Coronary artery (tissue), 2 donors: ENCODE results near the gene ERC1.

Source experiments
- DNase-seq: peaks from one replicate; pipeline ENCODE4 v3.0.0-alpha.2; 2017; ENCODE audit warnings: low spot score
- H3K27ac ChIP-seq, 2 donors: fragments of 200-600 bp; sonication (generic); one replicate each; pipeline ENCODE4 v1.5.1; 2016 to 2019
- H3K4me3 ChIP-seq: fragments of 200-600 bp; sonication (generic); 2 replicates; pipeline ENCODE4 v1.5.1; 2016; ENCODE audit warnings: mild to moderate bottlenecking, moderate library complexity
- CTCF ChIP-seq: fragments of 200-600 bp; sonication (generic); IDR thresholded peaks from one replicate; pipeline ENCODE4 v1.5.1; 2019; ENCODE audit warnings: antibody characterized with exemption

The ERC1 gene

GRCh38 chr12:1474041-1474573 is 483.1 kb downstream of the ERC1 start:
- H3K4me3 ChIP-seq, result peak overlapping the region; percentile 49
- no peak for DNase-seq
- no peak for TF ChIP-seq CTCF
- H3K27ac ChIP-seq, result peak overlapping the region; percentile 54 to 80

GRCh38 chr12:1474574-1475153 is 483.6 kb downstream of the ERC1 start:
- TF ChIP-seq CTCF, result no peak
- DNase-seq, result no peak
- H3K27ac ChIP-seq, result peak overlapping the region; percentile 54 to 80
- H3K4me3 ChIP-seq, result peak overlapping the region; percentile 49

- TF ChIP-seq CTCF, result no peak
- DNase-seq, result no peak
- H3K27ac ChIP-seq, result no peak overlapping the region
- H3K4me3 ChIP-seq, result no peak overlapping the region
Observed at GRCh38 chr12:1479645-1480044, 488.6 kb downstream of the ERC1 start.

GRCh38 chr12:1481326-1481725 is 490.3 kb downstream of the ERC1 start:
- no peak overlapping the region for H3K4me3 ChIP-seq
- no peak for TF ChIP-seq CTCF
- DNase-seq, result no peak
- H3K27ac ChIP-seq, result no peak overlapping the region

- no peak overlapping the region for H3K27ac ChIP-seq
- H3K4me3 ChIP-seq, result no peak overlapping the region
- TF ChIP-seq CTCF, result no peak
- no peak for DNase-seq
Observed at GRCh38 chr12:1481906-1482305, 490.9 kb downstream of the ERC1 start.

- no peak overlapping the region for H3K27ac ChIP-seq
- DNase-seq, result no peak
- TF ChIP-seq CTCF, result no peak
- no peak overlapping the region for H3K4me3 ChIP-seq
Observed at GRCh38 chr12:1488908-1489381, 497.9 kb downstream of the ERC1 start.

GRCh38 chr12:1491983-1492697 is 501.1 kb downstream of the ERC1 start:
- Histone ChIP-seq H3K4me3 (no peak overlapping the region), H3K27ac (no peak overlapping the region)
- DNase-seq, result no peak
- TF ChIP-seq CTCF, result no peak
